AG09309 (cell line): Measurements from ENCODE around the gene EML2.

ENCODE experiments used
- DNase-seq: peaks from one replicate; pipeline ENCODE4 v3.0.0-alpha.2; 2010; ENCODE audit warnings: low read depth
- H3K4me3 ChIP-seq: 2 replicates; pipeline ENCODE4 v1.5.1; 2011; ENCODE audit warnings: mild to moderate bottlenecking, low read depth, low read length, moderate library complexity; ENCODE audit not compliant: control insufficient read depth
- CTCF ChIP-seq: IDR thresholded peaks from 2 replicates; pipeline ENCODE4 v1.5.1; 2011; ENCODE audit warnings: mild to moderate bottlenecking, low read depth, low read length, inconsistent platforms; ENCODE audit not compliant: insufficient read depth, control insufficient read depth; ENCODE audit errors: missing control alignments

EML2 gene

DNA sequence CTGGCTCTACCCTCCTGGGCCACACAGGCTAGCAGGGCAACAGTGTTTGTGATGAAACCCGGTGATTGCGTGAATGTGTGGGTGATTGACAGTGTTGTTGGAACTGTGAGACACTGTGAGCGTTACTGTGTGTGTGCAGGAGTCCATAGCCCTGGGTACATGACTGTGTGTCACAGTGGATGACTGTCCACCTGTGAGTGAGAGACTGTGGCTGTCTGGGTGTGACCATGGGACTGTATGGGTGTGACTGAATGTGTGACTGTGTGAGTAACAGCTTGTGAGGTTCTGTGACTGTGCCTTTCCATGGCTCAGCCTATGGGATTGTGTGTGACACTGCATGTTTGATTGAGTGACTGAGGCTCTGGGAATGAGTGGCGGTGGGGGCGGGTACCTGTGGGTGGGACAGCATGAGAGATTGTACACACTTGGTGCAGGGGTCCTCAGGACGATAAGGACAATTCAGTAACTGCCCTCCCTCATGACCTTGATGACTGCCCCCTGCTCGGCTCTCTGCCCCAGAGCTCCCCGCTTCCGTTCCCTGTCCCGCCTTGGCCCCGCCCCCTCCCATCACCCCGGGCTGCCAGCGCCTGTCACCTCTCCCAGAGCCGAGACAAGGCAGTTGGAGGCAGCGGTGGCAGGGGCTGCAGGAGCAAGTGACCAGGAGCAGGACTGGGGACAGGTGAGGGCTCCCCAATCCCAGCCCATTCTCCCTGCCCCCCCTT, 28.6 kb upstream of the EML2 start, which contains the start of gene GIPR:
GIPR (plus strand) TSS at position 602 of the 722 bp plus-strand sequence. CDS start 1,300 bp downstream, outside the sequence.
- no peak for TF ChIP-seq CTCF
- H3K4me3 ChIP-seq: peak within 1 kb of the TSS; percentile 19
- DNase-seq: no peak

DNA sequence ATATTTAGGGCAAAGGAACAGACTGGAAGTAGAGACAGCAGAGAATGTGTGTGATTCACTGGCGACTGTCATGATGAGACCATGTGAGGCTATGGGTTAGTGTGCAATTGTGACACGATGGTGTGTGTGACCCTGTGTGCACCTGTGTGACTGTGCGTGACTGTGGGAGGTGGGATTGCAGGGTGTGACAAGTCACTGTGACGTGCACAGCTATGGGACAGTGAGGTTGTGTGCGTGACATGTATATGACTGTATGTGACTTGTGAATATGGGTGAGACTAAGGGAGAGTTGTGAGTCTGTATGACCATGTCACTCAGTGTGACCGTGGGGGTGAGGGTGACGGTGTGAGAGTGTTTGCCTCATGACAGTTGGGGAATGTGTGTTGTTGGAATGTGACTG, 25.4 kb upstream of the EML2 start:
- no peak overlapping the region for H3K4me3 ChIP-seq
- no peak for DNase-seq
- TF ChIP-seq CTCF: no peak

DNA sequence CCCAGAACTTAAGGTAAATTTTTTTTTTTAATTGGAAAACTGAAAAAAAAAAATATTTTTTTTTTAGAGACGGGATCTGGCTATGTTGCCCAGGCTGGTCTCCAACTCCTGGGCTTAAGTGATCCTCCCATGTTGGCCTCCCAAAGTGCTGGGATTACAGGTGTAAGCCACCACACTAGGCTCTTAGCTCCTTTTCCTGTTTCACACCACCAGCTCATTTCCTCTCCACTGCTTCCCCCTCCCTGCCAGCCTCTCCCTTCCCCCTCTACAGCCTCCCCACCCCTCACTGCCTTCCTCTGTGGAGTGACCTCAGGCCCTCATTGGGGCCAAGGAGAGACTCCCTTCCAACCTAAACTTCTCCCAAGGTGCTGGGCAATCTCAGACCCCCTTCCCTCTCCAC, 24.6 kb upstream of the EML2 start:
- no peak for TF ChIP-seq CTCF
- no peak overlapping the region for H3K4me3 ChIP-seq
- no peak for DNase-seq

GRCh38 chr19:45660636-45661035, 21.4 kb upstream of the EML2 start:
- no peak for TF ChIP-seq CTCF
- DNase-seq: no peak
- H3K4me3 ChIP-seq: no peak overlapping the region

- DNase-seq: no peak
- no peak for TF ChIP-seq CTCF
- no peak overlapping the region for H3K4me3 ChIP-seq
Observed at GRCh38 chr19:45659096-45659729, 20.0 kb upstream of the EML2 start.

- no peak overlapping the region for H3K4me3 ChIP-seq
- no peak for TF ChIP-seq CTCF
- no peak for DNase-seq
Observed at GRCh38 chr19:45657520-45658167, 18.4 kb upstream of the EML2 start.
